HG02938 (cell line): ENCODE data around the gene KRT72.

Experiments used
- ATAC-seq: cut with Tn5 transposase; IDR thresholded peaks from one replicate; pipeline ENCODE4 v1.9.1; 2021; ENCODE audit warnings: mild to moderate bottlenecking, moderate library complexity; ENCODE audit not compliant: unreplicated experiment

The KRT72 gene

DNA sequence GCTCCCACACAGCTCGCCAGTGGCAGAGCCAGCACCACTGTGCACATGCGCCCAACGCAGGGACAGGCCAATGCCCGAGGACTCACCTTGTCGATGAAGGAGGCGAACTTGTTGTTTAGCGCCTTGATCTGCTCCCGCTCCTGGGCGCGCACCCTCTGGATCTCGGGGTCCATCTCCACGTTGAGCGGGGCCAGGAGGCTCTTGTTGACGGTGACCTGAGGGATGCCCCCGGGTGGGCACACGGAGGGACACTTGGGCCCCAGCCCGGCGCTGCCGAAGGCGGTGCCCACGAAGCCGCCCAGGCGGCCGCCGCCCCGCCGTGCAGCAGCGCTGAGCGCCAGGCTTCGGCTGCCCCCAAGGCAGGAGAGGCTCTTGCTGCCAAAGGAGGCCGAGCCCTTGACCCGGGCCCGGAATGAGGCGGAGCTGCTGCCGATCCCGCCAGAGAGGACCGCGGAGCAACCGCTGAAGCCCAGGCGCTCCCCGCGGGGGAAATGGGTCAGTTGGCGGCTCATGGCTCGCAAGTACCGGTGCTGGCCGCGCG, at the start of gene KRT72:
TSS of gene KRT72 (minus strand) at position 523 of the 541 bp plus-strand sequence. CDS start at position 512, 11 bp downstream.
- no peak for ATAC-seq

DNA sequence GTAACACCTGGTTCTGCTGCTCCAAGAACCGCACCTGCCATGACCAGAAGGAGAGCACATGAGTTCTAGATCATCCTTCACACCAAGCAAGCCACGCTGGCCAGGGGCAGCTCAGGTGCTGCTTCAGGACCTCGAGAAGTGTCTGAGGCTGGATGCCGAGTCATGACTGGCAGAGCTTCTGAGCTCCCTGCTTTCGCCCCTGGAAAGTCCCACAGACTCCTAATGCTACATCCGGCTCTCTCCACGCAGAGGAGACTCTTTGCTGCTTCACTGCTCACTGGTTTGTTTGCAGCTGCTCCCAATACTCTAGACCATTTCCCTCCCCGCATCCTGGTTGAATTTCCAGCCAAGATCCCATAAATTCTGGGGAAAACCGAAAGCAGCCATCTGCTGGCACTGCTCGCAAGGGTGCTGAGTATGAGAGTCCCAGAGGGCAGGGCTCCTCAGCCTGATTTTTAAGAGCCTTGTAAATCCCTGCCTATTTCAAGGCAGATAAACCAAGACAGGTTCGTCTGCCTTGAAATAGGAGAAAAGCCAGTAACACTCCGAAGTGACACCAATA, 49.3 kb upstream of the KRT72 start:
- no peak for ATAC-seq

DNA sequence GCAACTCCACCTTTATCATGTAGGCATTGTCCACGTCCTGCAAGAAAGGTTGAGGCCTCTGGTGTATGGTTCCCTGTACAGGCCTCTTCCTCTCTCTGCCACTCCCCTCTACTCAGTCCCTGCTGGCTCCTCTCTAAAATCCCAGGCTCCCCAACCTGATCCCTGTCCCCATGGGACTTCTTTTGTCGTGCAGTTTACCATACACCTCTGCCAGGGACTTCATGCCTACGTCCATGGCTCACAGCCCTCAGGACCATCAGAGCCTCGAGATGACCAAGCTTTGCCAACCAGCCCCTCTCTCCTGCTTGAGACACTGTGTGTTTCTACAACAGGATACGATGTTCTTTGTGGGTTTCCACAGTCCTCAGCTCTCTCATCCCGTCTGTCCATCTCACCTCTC, 47.8 kb upstream of the KRT72 start:
- no peak for ATAC-seq

DNA sequence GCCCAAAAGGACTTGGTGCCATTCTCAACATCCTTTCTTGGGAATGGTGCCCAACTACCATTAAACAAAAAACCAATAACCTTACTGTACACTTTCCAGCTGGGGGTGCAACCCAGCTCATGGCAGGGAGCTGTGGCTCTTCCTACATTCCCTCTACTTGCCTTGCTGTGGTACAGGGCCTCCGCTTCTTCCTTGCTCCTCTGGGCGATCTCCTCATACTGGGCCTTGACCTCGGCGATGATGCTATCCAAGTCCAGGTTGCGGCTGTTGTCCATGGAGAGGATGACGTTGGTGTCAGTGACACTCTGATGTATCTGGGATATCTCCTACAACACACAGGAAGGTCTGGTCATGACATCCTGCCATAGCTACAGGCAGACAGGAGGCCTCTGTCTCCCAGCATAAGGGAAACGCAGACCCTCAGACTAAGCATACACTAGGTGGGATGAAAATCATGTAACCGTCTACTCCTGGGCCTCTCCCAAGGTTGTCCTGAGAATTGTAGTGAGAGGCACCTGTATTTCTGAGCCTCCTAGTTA, 46.8 kb upstream of the KRT72 start:
- ATAC-seq = no peak

DNA sequence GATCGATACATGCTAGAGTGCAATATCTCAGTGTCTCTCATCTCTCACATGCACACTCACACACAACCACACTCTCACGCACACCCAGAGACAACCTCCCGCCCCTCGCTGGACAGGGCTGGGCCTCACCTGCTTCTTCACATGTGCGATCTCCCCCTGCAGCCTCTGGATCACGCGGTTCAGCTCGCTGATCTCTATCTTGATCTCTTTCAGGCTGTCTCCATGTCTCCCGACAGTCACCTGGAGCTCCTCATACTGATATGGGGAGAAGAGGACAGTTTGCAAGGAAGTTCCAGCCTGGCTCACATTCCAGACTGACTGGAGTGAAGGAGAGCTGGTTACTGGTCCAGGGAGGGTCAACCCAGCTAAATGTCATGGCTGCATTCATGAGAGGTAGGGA, 46.3 kb upstream of the KRT72 start:
- no peak for ATAC-seq

DNA sequence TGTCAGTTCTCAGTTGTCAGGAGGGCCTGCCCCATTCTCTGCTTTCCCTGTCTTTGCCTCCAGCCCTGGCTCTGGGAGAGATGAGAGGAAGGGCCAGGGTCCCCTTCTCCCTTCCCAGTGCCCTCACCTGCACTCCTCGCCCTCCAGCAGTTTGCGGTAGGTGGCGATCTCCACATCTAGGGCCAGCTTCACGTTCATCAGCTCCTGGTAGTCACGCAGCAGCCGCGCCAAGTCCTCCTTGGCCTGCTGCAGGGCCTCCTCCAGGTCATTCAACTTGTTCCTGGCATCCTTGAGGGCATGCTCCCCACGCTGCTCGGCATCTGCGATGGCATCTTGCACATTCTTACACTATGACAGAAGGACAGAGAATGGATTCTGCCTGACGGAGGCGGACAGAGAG, 45.4 kb upstream of the KRT72 start:
- ATAC-seq = no peak

DNA sequence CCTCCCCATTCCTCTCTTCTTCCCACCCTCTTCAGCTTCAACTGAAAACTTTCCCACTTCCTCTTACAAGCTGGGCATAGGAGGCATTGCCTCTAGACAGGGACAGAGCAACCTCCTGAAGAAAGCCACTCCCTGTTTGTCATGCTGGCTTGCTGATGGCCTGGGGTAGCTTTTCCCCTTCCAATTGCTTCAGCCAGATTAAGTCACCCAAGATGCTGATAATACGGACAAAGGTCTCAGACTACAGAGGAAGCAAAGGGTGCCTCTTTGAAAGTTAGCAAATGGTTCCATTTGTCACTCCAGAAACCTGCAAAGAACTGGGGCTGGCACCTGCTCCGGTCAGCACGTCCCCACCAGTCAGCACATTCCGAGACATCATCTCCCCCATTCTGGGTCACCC, 44.7 kb upstream of the KRT72 start:
- ATAC-seq = no peak

DNA sequence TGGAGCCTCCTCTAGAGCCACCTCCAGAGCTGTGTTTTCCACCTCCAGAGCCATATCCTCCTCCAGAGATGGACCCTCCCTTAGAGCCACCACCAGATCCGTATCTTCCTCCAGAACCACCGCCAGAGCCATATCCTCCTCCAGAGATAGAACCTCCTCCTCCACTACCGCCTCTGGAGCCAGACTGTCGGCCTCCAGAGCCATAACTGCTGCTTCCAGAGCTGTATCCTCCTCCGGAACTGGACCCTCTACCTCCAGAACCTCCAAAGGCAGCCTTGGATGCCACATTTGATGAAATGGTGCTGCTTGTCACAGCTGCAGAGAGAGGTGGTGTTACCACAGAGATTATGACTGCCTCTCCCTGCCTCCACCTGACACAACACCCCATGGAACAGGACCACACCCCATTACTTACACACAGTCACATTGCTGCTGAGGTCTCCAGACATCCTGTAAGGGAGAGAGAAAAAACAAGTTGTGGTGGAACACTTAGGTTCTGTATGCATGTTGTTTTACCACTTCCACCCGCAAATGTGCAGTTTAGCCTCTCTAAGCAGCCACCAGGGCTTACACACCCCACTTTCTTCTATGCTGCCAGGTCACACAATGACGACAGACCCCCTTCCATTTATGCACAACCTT, 44.0 kb upstream of the KRT72 start:
- ATAC-seq = no peak

DNA sequence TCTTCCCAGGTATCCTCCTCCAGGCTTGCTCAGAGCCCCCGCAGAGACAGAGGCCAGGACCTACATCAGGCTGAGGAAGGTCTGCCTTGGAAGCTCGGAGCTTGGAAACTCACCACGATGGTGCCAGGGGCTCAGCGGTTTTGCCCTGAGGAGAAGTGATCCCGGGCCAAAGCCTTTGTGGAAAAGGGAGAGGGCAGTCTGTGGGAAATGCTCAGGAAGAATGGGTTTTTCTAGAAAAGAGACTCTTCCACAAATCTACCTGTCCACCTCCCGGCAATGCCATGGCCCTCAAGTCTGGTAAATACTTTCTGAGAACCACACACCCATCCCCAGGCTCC, 42.8 kb upstream of the KRT72 start:
- ATAC-seq = no peak

DNA sequence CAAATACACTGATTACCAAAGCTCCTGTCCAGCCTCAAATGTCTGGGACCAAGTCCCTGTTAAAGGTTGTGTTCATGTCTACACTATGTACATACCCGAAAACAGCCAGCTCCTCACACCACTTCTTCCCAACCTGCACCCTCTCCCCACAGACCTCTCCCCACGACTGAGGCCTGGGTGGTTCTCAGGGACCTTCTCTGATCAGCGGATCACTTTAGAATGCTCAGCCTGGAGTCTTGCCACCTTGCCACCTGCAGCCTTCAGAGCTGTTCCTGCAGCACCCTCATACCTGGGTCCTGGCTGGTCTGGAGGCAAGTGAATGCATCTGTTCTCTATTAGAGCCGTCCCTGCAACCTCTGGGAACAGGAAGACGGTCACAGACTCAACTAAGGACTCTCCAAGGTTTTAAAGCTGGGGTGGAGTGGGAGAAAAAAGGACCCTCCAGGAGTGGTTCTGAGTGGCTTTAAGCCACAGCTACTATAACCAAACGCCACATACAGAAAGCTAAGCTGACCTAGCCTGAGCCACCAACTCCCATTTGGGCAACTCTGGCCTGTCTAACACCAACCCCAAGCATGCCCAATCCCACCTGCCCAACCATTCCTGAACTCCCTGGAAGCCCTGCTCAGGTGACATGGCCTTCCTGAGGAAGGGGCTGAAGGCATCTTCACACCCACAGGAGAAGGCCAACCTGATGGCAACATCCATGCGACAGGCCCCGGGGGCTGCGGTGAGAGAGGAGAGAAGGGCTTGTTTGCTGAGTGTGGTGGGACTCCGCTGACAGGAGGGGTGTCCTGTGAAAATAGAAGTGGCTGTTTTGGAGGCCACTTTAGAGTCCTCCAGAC, 42.2 kb upstream of the KRT72 start:
- no peak for ATAC-seq

DNA sequence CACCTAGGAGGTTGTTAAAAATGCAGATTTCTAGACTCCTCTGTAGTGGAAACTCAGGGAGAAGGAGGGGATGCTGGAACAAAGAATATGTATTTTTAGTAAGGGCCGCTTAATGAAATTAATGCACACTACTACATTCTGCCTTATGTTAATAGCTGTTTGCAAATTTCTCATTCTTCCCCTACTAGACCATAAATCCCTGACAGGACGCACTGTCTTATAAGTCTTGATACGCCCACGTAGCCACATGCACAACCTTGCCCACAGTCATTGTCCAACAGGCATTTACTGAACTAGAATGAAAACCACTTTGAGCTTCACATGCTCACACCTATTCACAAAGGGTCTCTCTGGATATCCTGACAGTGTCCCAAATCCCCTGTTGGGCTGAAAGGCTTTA, 40.2 kb upstream of the KRT72 start:
- no peak for ATAC-seq

DNA sequence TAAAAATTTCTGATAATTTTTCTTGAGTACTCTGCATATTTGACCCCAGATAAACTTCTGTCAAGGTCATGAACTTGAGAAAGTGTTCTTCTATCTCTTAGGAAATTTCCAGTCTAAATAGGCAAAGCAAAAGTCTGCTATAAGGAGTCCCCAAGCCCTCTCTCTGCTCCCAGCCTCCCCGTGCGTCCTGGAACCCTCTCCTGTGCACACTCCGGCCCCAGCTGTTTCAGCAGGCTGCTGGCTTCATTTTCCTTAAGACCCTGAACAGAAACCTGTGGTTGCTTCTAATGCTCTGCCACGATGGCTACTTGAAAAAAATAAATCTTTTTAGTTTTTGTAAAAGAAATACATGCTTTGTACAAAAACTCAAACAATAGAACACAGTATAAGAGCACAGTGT, 36.0 kb upstream of the KRT72 start:
- ATAC-seq = no peak

DNA sequence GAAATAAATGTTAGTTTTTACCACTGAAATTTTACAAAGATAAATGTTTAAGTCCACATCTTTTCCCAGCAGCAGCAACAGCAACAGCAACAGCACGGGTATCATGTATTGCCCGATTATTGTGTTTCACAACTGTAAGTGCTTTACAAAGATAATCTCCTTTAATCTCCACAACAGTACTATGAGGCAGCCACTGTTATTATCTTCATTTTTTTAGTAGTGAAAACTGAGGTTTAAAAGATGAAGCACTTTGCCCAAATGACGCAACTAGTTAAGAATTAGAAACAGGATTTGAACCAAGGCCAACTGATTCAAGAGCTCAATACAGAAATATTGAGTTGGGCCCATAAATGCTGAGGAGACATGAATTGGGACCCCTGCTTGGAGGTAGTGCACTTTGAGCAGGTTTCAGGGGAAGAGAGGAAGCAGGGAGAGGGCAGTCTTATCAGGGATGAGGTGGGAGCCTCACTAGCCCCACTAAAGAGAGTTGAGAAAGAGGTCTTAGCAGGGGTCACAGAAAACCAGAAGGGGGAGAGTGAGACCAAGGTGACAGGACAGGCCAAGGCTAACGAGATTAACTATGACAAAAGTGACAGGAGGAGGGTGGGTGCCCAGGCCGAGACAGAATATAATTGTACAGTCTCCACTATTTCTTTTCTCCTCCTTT, 35.5 kb upstream of the KRT72 start:
- no peak for ATAC-seq

DNA sequence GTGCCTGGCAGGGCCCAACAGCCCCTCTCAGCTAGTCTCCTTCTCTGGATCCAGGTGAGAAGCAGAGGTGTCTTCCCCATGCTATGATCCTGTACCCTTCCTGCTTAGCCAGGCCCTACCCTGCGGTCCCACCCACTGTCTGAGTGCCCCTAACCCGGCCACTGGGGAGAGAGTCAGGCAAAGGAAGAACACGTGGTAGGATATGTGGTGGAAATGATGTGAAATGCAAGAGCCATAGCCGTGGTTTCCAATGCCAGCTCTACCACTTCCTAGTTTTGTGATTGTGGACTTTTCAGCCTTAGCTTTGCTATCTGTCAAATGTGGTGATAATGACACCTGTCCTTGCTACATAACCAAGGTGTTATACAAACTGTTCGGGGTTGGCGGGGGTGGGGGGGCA, 34.9 kb upstream of the KRT72 start:
- no peak for ATAC-seq

DNA sequence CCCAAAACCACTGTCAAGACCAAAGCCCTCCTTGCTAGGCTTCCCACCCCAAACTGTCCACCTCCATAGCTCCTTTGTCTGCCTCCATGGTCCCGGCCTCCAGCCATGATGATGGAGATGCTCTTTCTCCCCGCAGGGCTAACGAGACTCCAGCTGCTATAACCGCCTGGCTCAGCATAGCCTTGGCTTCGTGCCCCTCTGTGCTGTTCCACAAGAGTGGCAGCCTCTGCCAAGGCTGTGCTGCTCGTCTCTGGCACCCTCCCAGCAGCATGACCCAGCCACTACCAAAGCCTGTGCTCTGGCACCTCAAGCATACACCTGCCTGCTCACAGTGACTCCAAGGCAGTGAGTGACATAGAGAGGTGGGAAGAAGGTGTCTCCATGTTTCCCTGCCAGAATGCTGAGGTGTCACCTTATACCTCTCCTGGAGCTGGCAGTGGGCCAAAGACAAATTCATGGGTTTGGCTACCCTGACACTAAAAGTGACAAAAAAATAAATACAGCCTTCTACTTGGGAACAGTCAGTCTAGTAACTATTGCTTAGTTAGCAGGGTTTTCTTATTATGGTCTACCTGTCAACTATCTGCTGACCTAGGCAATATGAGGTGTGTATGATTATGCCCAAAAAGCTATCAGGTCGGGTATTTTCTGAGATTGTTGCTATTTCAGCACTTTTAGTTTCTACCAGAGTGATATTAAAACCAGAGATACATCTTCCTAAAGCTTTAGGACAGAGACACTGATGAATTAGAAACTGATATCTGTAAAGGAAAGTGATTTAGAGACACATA, 33.2 kb upstream of the KRT72 start:
- ATAC-seq = no peak

DNA sequence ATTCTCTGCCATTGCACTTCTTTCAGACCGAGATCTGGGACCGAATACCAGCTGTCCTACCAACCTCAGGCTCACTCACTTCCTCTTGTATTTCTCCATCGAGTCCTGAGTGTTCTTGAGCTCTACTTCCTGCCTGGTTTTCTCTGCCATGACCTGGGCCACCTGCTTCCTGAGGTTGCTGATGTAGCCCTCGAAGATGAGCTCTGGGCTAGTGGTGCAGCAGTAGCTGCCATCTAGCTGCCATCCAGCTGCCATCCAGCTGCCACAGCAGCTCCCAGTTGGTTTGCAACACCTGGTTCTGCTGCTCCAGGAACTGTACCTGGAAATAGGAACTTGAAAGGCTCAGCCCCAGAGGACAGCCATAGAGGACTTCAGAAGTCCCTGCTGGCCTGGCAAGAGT, 32.1 kb upstream of the KRT72 start:
- no peak for ATAC-seq

DNA sequence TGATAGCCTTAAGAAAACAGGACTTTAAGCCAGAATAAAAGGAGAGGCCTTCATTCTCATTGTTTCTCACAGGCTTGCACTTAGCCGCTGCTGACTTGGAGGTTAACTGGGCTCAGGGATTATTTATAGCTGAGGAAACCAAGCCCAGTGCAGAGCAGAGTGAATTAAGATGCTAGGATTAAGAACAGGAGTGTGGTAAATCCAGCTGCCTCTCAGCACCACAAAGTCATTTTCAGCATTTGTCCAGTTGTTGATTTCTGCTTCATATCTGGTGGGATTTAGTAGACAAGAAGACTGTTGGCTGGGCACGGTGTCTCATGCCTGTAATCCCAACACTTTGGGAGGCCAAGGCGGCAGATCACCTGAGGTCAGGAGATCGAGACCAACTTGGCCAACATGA, 31.4 kb upstream of the KRT72 start:
- ATAC-seq = no peak

DNA sequence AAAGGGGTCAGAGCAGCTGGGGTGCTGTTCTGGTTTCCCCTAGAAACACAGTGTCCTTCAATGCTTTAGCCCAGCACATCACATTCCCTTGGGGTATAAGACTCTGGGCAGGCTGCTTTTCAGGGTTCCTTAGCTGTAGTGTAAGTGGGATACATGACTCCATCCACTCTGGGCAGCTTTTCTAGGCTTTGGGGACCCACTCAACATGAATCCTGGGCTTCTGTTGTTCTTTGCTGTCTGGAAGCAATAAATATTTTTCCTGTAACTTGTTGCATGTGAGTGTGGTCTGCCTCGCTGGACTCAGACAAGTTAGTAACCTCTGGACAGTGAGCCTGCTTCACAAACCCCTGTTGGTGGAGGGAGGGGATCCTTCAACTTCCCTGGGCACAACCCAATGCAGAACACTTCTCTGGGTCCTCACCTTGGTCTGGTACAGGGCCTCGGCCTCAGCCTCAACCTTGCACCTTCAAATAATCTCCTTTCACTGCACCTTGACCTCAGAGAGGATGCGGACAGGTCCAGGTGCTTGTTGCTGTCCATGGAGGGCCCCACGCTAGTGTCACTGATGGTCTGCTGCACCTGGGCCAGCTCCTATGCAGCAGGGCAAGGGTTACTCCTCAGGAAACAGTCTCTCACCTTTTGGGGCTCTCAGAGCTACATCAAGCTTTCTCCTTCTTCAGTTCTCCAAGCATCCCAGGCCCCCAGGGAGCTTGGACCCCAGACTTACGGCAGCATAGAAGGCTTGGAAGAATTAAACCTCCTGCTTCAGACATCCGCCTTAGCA, 30.6 kb upstream of the KRT72 start:
- no peak for ATAC-seq

DNA sequence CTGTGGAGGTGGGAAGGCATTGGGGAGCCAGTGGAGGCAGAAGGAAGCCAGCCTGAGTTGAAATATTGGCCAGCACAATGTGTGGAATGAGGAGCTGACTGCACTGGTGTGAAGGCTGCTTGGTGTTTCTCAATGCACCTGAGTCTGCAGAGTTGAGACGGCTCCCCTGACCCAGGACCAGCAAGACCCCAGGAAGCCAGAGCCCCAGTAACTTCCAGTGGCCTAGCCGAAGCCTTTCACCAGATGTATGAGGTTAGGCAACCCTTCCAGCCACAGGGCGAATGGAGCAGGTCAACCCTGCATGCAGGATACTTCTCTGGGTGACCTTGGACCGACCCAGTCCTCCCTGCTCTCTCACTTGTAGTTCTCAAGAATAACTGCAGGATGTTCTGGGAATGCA, 30.0 kb upstream of the KRT72 start:
- no peak for ATAC-seq
